IMR-90 (cell line): ENCODE results near the gene PRAF2. TPM values are rescaled to one million over a fixed set of nuclear protein-coding genes. Genes with fewer than 3 reads are reported as not detected.

Experiments
- ATAC-seq: fragments of 200-7000 bp; cut with Tn5 transposase; 2 replicates; pipeline ENCODE4 v1.9.1; 2020; ENCODE audit warnings: low read depth, mild to moderate bottlenecking, moderate library complexity
- BruUV-seq: library from RNA; stranded (reverse); fragments of 400-500 nt; replicated peaks from 2 replicates; lab custom pipeline; 2021; lab: Mats Ljungman, UMichigan
- CTCF ChIA-PET: fragments of 300-600 bp; formaldehyde crosslinking; extraction: SDS; loops from one replicate; lab custom pipeline; 2021; ENCODE audit warnings: antibody characterized with exemption; lab: Yijun Ruan, JAX
- POLR2A ChIA-PET: fragments of 300-600 bp; sonication (Branson Sonifier 250); formaldehyde crosslinking; loops from one replicate; lab custom pipeline; 2022; ENCODE audit warnings: antibody characterized with exemption; ENCODE audit not compliant: unreplicated experiment; lab: Charles Lee
- DNase-seq: peaks from one replicate; pipeline ENCODE4 v3.0.0; 2013
- H2AFZ ChIP-seq: replicated peaks from 2 replicates; pipeline ENCODE3; 2013; ENCODE audit warnings: low read length, mild to moderate bottlenecking; ENCODE audit not compliant: poor library complexity
- H2AK5ac ChIP-seq: 2 replicates; pipeline ENCODE4 v1.6.1; 2013; ENCODE audit warnings: low read depth, low read length, inconsistent platforms
- H2AK9ac ChIP-seq: replicated peaks from 2 replicates; pipeline ENCODE3; 2013; ENCODE audit warnings: mild to moderate bottlenecking, low read depth, low read length, moderate library complexity; ENCODE audit not compliant: poor library complexity
- H2BK120ac ChIP-seq: 2 replicates; pipeline ENCODE4 v1.6.1; 2013; ENCODE audit warnings: low read depth, low read length, inconsistent platforms
- H2BK15ac ChIP-seq: 3 replicates; pipeline ENCODE4 v1.6.1; 2013; ENCODE audit warnings: low read depth, low read length, inconsistent platforms
- H2BK20ac ChIP-seq: 2 replicates; pipeline ENCODE4 v1.6.1; 2013; ENCODE audit warnings: low read depth, mild to moderate bottlenecking, inconsistent platforms, low read length, moderate library complexity
- H2BK5ac ChIP-seq: 2 replicates; pipeline ENCODE4 v1.6.1; 2013; ENCODE audit warnings: mild to moderate bottlenecking, low read depth, low read length, inconsistent platforms; ENCODE audit not compliant: poor library complexity, severe bottlenecking
- H3K14ac ChIP-seq: replicated peaks from 2 replicates; pipeline ENCODE4 v1.6.1; 2013; ENCODE audit warnings: low read depth, low read length, inconsistent platforms
- H3K18ac ChIP-seq: 2 replicates; pipeline ENCODE4 v1.6.1; 2013; ENCODE audit warnings: low read depth, low read length, control low read depth
- H3K23ac ChIP-seq: 2 replicates; pipeline ENCODE4 v1.6.1; 2013; ENCODE audit warnings: low read depth, low read length, inconsistent platforms
- H3K27ac ChIP-seq: 2 replicates; pipeline ENCODE4 v1.5.1; 2013; ENCODE audit warnings: mild to moderate bottlenecking, control low read depth, low read length; ENCODE audit not compliant: insufficient read depth
- H3K27me3 ChIP-seq: 2 replicates; pipeline ENCODE4 v1.6.1; 2013; ENCODE audit warnings: low read length; ENCODE audit not compliant: control insufficient read depth, insufficient read depth
- H3K36me3 ChIP-seq: 2 replicates; pipeline ENCODE4 v1.6.1; 2013; ENCODE audit warnings: low read length, mixed read lengths; ENCODE audit not compliant: control insufficient read depth, insufficient read depth
- H3K4ac ChIP-seq: 2 replicates; pipeline ENCODE4 v1.6.1; 2013; ENCODE audit warnings: low read depth, low read length, inconsistent platforms
- H3K4me1 ChIP-seq: 2 replicates; pipeline ENCODE4 v1.6.1; 2013; ENCODE audit warnings: low read length, mixed read lengths; ENCODE audit not compliant: control insufficient read depth, insufficient read depth
- H3K4me2 ChIP-seq: 2 replicates; pipeline ENCODE4 v1.6.1; 2013; ENCODE audit warnings: low read depth, mild to moderate bottlenecking, control low read depth, low read length, moderate library complexity
- H3K4me3 ChIP-seq: 2 replicates; pipeline ENCODE4 v1.5.1; 2013; ENCODE audit warnings: low read depth, mild to moderate bottlenecking, control low read depth, low read length, moderate library complexity; ENCODE audit not compliant: insufficient read depth
- H3K56ac ChIP-seq: 2 replicates; pipeline ENCODE4 v1.6.1; 2013; ENCODE audit warnings: low read length, inconsistent platforms; ENCODE audit not compliant: insufficient read depth; ENCODE audit errors: extremely low read depth
- H3K79me1 ChIP-seq, 2 experiments: 2 replicates each; pipeline ENCODE4 v1.6.1; 2013; ENCODE audit warnings: low read length in 2 of 2, inconsistent platforms in 1 of 2, low read depth in 1 of 2
- H3K9ac ChIP-seq: 2 replicates; pipeline ENCODE4 v1.6.1; 2013; ENCODE audit warnings: low read depth, low read length, control low read depth
- H3K9me1 ChIP-seq: 2 replicates; pipeline ENCODE4 v1.6.1; 2013; ENCODE audit warnings: low read length, inconsistent platforms; ENCODE audit not compliant: insufficient read depth
- H3K9me3 ChIP-seq: 2 replicates; pipeline ENCODE4 v1.6.1; 2013; ENCODE audit warnings: low read length; ENCODE audit not compliant: control insufficient read depth, insufficient read depth
- H4K20me1 ChIP-seq: 2 replicates; pipeline ENCODE4 v1.6.1; 2013; ENCODE audit warnings: low read length, inconsistent platforms; ENCODE audit not compliant: insufficient read depth
- H4K5ac ChIP-seq: 2 replicates; pipeline ENCODE4 v1.6.1; 2013; ENCODE audit warnings: mild to moderate bottlenecking, low read depth, low read length, control low read depth
- H4K8ac ChIP-seq, 2 experiments: 2 replicates each; pipeline ENCODE4 v1.6.1; 2013; ENCODE audit warnings: low read depth in 2 of 2, low read length in 2 of 2, control low read depth in 1 of 2, inconsistent platforms in 1 of 2
- H4K91ac ChIP-seq: 2 replicates; pipeline ENCODE4 v1.6.1; 2013; ENCODE audit warnings: low read depth, low read length, inconsistent platforms; ENCODE audit not compliant: insufficient read depth
- FOS ChIP-seq: fragments of 150-350 bp; IDR thresholded peaks from 2 replicates; pipeline ENCODE4 v1.6.1; 2016; ENCODE audit warnings: low read depth, low read length
- MAFK ChIP-seq: IDR thresholded peaks from 2 replicates; pipeline ENCODE4 v1.6.1; 2012; ENCODE audit warnings: low read depth, low read length, improper control_type of control experiment
- MAZ ChIP-seq: IDR thresholded peaks from 2 replicates; pipeline ENCODE4 v1.6.1; 2012; ENCODE audit warnings: low read depth, mild to moderate bottlenecking, low read length, improper control_type of control experiment, moderate library complexity, borderline replicate concordance
- WGBS, 2 experiments: methylation state at CpG; one replicate each; pipeline versions ENCODE4 v1.1.5 to v1.1.7; 2013; ENCODE audit warnings: missing lambda C conversion rate in 2 of 2; ENCODE audit not compliant: insufficient read length in 1 of 2; ENCODE audit errors: extremely low coverage in 2 of 2; 5-methylcytosine and 5-hydroxymethylcytosine counted together
- dilution Hi-C: fragments of 300-500 bp; cut with HindIII; formaldehyde crosslinking; loops from one replicate; pipeline ENCODE4 v1.14.3; 2018; ENCODE audit warnings: low sequenced_read_pairs; ENCODE audit not compliant: unreplicated experiment
- in situ Hi-C: fragments of 300-500 bp; cut with MboI; formaldehyde crosslinking; loops from 3 replicates; pipeline ENCODE4 v1.14.3; 2019; ENCODE audit warnings: low sequenced_read_pairs, inconsistent platforms, mixed read lengths
- intact Hi-C: fragments of 100-400 bp; cut with micrococcal nuclease; formaldehyde crosslinking; loops from 2 replicates; pipeline ENCODE4 v1.10.0; 2022
- polyA plus RNA-seq, 3 experiments: library from polyadenylated mRNA; depleted of rRNA; stranded (reverse); fragments of >200 nt; gene quantifications; 2 replicates each; pipeline ENCODE4 v1.2.3, GENCODE V29; 2012; ENCODE audit warnings: low replicate concordance in 1 of 3
- total RNA-seq: library from RNA; depleted of rRNA; stranded (reverse); fragments of >200 nt; gene quantifications from 2 replicates; pipeline ENCODE4 v1.2.3, GENCODE V29; 2012

PRAF2 gene
- total and polyA plus RNA-seq, 2 of the 4 experiments (the other 2 are of a cell fraction): 3.8 to 65.5 TPM

GRCh38 chrX:49116076-49116475 lies 42.3 kb upstream of the PRAF2 start:
- 0 out of 4 replicates have a peak, but pooled peaks cover 0 to 3% of the 10 kb centered on the region in 2 experiments for H3K79me1 ChIP-seq
- no peaks in the 10 kb centered on the region for H4K20me1 ChIP-seq
- H4K8ac ChIP-seq: no peak overlapping the region
- no TSS peak for BruUV-seq
- ChIA-PET POLR2A (no interaction called here), CTCF (no interaction called here)
- WGBS, 2 experiments: no CpG with 5 or more reads among the region's 8 CpGs
- intact Hi-C loops (no loop called here), dilution Hi-C loops (no loop called here), in situ Hi-C loops (no loop called here)
- no peak overlapping the region for H2AK9ac ChIP-seq
- no peaks in the 10 kb centered on the region for H3K27me3 ChIP-seq
- H3K9me1 ChIP-seq: no peaks in the 10 kb centered on the region
- DNase-seq (no peak), ATAC-seq (no peak)
- no peak overlapping the region for H2BK20ac ChIP-seq
- no peak overlapping the region for H3K27ac ChIP-seq
- no peak overlapping the region for H4K91ac ChIP-seq
- no peak overlapping the region for H2BK15ac ChIP-seq
- H3K4me3 ChIP-seq: no peak overlapping the region
- no peak overlapping the region for H4K5ac ChIP-seq
- no peak overlapping the region for H2BK5ac ChIP-seq
- no peak overlapping the region for H3K23ac ChIP-seq
- H2AK5ac ChIP-seq: no peak overlapping the region
- H3K36me3 ChIP-seq: peaks cover 20% of the 10 kb centered on the region
- H3K18ac ChIP-seq: no peak overlapping the region
- H3K14ac ChIP-seq: no peak overlapping the region
- H2AFZ ChIP-seq: no peak overlapping the region
- TF ChIP-seq FOS (no peak), MAFK (no peak), MAZ (no peak)
- no peak overlapping the region for H3K4me2 ChIP-seq
- H2BK120ac ChIP-seq: no peak overlapping the region
- H3K4me1 ChIP-seq: no peaks in the 10 kb centered on the region
- H3K56ac ChIP-seq: no peak overlapping the region
- H3K9ac ChIP-seq: no peak overlapping the region
- no peak overlapping the region for H3K4ac ChIP-seq
- H3K9me3 ChIP-seq: no peaks in the 10 kb centered on the region
